A673 (cell line): ENCODE data around the gene FBXL4. TPM values are rescaled to one million over a fixed set of nuclear protein-coding genes. Genes with fewer than 3 reads are reported as not detected.

ENCODE experiments used
- BruUV-seq: library from RNA; stranded (reverse); fragments of 400-500 nt; replicated peaks from 2 replicates; lab custom pipeline; 2021; lab: Mats Ljungman, UMichigan
- CTCF ChIA-PET: fragments of 300-600 bp; sonication (Branson Sonifier 250); formaldehyde crosslinking; loops from one replicate; lab custom pipeline; 2022; ENCODE audit warnings: antibody characterized with exemption; lab: Charles Lee
- POLR2A ChIA-PET: fragments of 300-600 bp; sonication (Branson Sonifier 250); formaldehyde crosslinking; loops from one replicate; lab custom pipeline; 2022; ENCODE audit warnings: antibody characterized with exemption; ENCODE audit not compliant: low non-redundant PET; lab: Charles Lee
- DNase-seq: peaks from one replicate; pipeline ENCODE4 v3.0.0-alpha.2; 2015; ENCODE audit warnings: low spot score
- H3K27ac ChIP-seq: fragments of 200-600 bp; sonication (generic); 2 replicates; pipeline ENCODE4 v1.5.1; 2016; ENCODE audit warnings: mixed run types, low read depth, mild to moderate bottlenecking, mixed read lengths, antibody characterized with exemption, low read length; ENCODE audit not compliant: poor library complexity, severe bottlenecking
- H3K27me3 ChIP-seq: fragments of 200-600 bp; sonication (generic); replicated peaks from 2 replicates; pipeline ENCODE4 v1.6.1; 2017; ENCODE audit warnings: mixed run types, low read depth, mild to moderate bottlenecking, mixed read lengths, antibody characterized with exemption, low read length; ENCODE audit not compliant: insufficient read depth, poor library complexity
- H3K36me3 ChIP-seq: fragments of 200-600 bp; sonication (generic); 2 replicates; pipeline ENCODE4 v1.6.1; 2016; ENCODE audit warnings: mixed run types, mild to moderate bottlenecking, mixed read lengths, antibody characterized with exemption, low read length; ENCODE audit not compliant: insufficient read depth, poor library complexity, severe bottlenecking
- H3K4me1 ChIP-seq: fragments of 200-600 bp; sonication (generic); 2 replicates; pipeline ENCODE4 v1.6.1; 2017; ENCODE audit warnings: mixed run types, mild to moderate bottlenecking, mixed read lengths, antibody characterized with exemption, low read length; ENCODE audit not compliant: insufficient read depth, poor library complexity, severe bottlenecking
- H3K4me3 ChIP-seq: fragments of 200-600 bp; sonication (generic); 2 replicates; pipeline ENCODE4 v1.5.1; 2016; ENCODE audit warnings: low read depth, mixed run types, mild to moderate bottlenecking, mixed read lengths, low read length; ENCODE audit not compliant: poor library complexity, severe bottlenecking
- H3K9me3 ChIP-seq: fragments of 200-600 bp; sonication (generic); 2 replicates; pipeline ENCODE4 v1.6.1; 2016; ENCODE audit warnings: mixed run types, low read depth, mild to moderate bottlenecking, mixed read lengths, antibody characterized with exemption, low read length; ENCODE audit not compliant: poor library complexity, severe bottlenecking
- CTCF ChIP-seq: fragments of 300-800, 200-600 bp; sonication (generic); conservative IDR thresholded peaks from 2 replicates; pipeline ENCODE4 v1.5.1; 2017; ENCODE audit warnings: low read depth, mild to moderate bottlenecking, antibody characterized with exemption, low read length, moderate library complexity, mixed read lengths
- EZH2 ChIP-seq: fragments of 200-600 bp; sonication (generic); IDR thresholded peaks from 2 replicates; pipeline ENCODE4 v1.6.1; 2017; ENCODE audit warnings: borderline replicate concordance, low read depth, mild to moderate bottlenecking, mixed read lengths, antibody characterized with exemption, low read length; ENCODE audit not compliant: poor library complexity, severe bottlenecking
- intact Hi-C: fragments of 100-400 bp; cut with micrococcal nuclease; formaldehyde crosslinking; loops from one replicate; pipeline ENCODE4 v1.10.0; 2022; ENCODE audit not compliant: unreplicated experiment
- total RNA-seq: library from RNA; stranded (reverse); gene quantifications from 2 replicates; pipeline ENCODE4 v1.2.3, GENCODE V29; 2021

The FBXL4 gene
- total RNA-seq, 1 experiment from 2014 or later = 13.2 TPM

GRCh38 chr6:98871821-98872220 lies 75.9 kb downstream of the FBXL4 start:
- no peaks in the 10 kb centered on the region for H3K36me3 ChIP-seq
- H3K27ac ChIP-seq = no peak overlapping the region
- no peak for TF ChIP-seq EZH2
- TF ChIP-seq CTCF = no peak
- intact Hi-C loops = no loop called here
- ChIA-PET POLR2A (no interaction called here), CTCF (no interaction called here)
- H3K4me1 ChIP-seq = no peaks in the 10 kb centered on the region
- BruUV-seq = no TSS peak
- no peak overlapping the region for H3K4me3 ChIP-seq
- DNase-seq = no peak
- no peaks in the 10 kb centered on the region for H3K27me3 ChIP-seq
- H3K9me3 ChIP-seq = no peaks in the 10 kb centered on the region

- ChIA-PET CTCF (no interaction called here), POLR2A (no interaction called here)
- Histone ChIP-seq H3K27ac (no peak overlapping the region), H3K27me3 (no peaks in the 10 kb centered on the region), H3K36me3 (no peaks in the 10 kb centered on the region), H3K9me3 (no peaks in the 10 kb centered on the region), H3K4me3 (no peak overlapping the region), H3K4me1 (no peaks in the 10 kb centered on the region)
- intact Hi-C loops = no loop called here
- no peak for DNase-seq
- TF ChIP-seq CTCF (no peak), EZH2 (no peak)
- no TSS peak for BruUV-seq
Observed at GRCh38 chr6:98871057-98871456, 76.7 kb downstream of the FBXL4 start.

GRCh38 chr6:98864497-98864896 lies 83.2 kb downstream of the FBXL4 start:
- H3K27ac ChIP-seq = no peak overlapping the region
- no TSS peak for BruUV-seq
- intact Hi-C loops = no loop called here
- CTCF ChIA-PET = no interaction called here
- POLR2A ChIA-PET = no interaction called here
- DNase-seq = no peak
- no peaks in the 10 kb centered on the region for H3K27me3 ChIP-seq
- H3K4me3 ChIP-seq = no peak overlapping the region
- no peaks in the 10 kb centered on the region for H3K9me3 ChIP-seq
- H3K4me1 ChIP-seq = no peaks in the 10 kb centered on the region
- H3K36me3 ChIP-seq = no peaks in the 10 kb centered on the region
- TF ChIP-seq EZH2 (no peak), CTCF (no peak)
